Lower lobe of right lung (tissue), 2 donors: ENCODE measurements around the gene ATIC. TPM values are rescaled to one million over a fixed set of nuclear protein-coding genes. Genes with fewer than 3 reads are reported as not detected.

Experiments
- ATAC-seq, 2 donors: fragments of 200-7000 bp; cut with Tn5 transposase; one replicate each; pipeline ENCODE4 v1.9.1; 2020 to 2022; ENCODE audit warnings: mild to moderate bottlenecking in 2 of 2, moderate library complexity in 2 of 2
- DNase-seq: peaks from one replicate; pipeline ENCODE4 v3.0.0-alpha.2; 2020
- H3K27ac ChIP-seq: fragments of 200-600 bp; one replicate; pipeline ENCODE4 v1.8.0; 2022
- H3K27me3 ChIP-seq: fragments of 200-600 bp; one replicate; pipeline ENCODE4 v1.8.0; 2022; ENCODE audit warnings: low read depth
- H3K36me3 ChIP-seq: fragments of 200-600 bp; one replicate; pipeline ENCODE4 v1.8.0; 2022; ENCODE audit warnings: mild to moderate bottlenecking
- H3K4me1 ChIP-seq: fragments of 200-600 bp; one replicate; pipeline ENCODE4 v1.8.0; 2022
- H3K4me3 ChIP-seq: fragments of 200-600 bp; one replicate; pipeline ENCODE4 v1.8.0; 2022; ENCODE audit warnings: mild to moderate bottlenecking
- H3K9me3 ChIP-seq: fragments of 200-600 bp; one replicate; pipeline ENCODE4 v1.8.0; 2022
- intact Hi-C: fragments of 100-400 bp; cut with DNase I; formaldehyde crosslinking; loops from one replicate; pipeline ENCODE4 v1.11.0; 2022
- total RNA-seq: library from RNA; stranded (reverse); fragmentation: NEBNext Ultra II Directional; extraction: Animal tissue kit (Norgen Biotek cat#: 25700); gene quantifications from one replicate; pipeline ENCODE4 v1.2.1, GENCODE V29; 2021
- TF ChIP-seq, protein P1 (sequence below): fragments of 200-600 bp; IDR thresholded peaks from one replicate; pipeline ENCODE4 v1.8.0; 2022; ENCODE audit warnings: antibody characterized with exemption, mild to moderate bottlenecking
- donor health status: DM: no; HTN: yes; CAD: no; lungs with severe emphysema.

Gene ATIC
- total RNA-seq, 1 donor from 2014 or later = 65.5 TPM

DNA sequence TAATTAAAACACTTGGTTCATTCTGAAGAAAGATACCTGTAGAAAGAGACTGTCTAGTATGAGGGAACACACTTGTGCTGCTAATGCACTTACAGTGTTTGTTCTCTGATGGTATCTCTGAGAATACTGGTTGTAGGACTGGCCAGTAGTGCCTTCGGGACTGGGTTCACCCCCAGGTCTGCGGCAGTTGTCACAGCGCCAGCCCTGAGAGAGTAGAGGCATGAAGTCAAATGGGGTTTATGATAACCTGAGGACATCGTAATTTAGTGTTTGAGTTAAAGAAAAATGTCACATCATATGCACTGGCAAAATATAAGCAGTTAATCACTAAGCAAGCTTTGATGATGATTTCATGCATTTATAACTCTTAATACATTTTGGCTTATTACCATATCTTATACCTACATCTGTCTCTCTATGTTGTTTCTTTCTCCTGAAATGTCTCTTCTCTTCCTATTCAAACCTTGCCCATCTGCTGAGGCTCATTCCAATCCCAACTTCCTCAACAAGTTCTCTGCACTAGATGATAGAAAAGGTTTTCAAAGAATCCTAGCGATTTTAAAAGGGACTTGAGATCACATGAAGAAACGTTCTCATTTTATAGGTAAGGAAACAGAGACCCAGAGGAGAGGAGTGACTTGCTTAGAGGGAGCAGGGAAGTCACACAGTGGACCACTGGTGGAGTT lies 50.2 kb downstream of the ATIC start:
- Histone ChIP-seq H3K27me3 (no peaks in the 10 kb centered on the region), H3K4me3 (no peak overlapping the region), H3K27ac (no peak overlapping the region), H3K9me3 (no peaks in the 10 kb centered on the region), H3K36me3 (peaks cover 61% of the 10 kb centered on the region), H3K4me1 (no peaks in the 10 kb centered on the region)
- no peak for DNase-seq
- TF ChIP-seq, protein P1, sequence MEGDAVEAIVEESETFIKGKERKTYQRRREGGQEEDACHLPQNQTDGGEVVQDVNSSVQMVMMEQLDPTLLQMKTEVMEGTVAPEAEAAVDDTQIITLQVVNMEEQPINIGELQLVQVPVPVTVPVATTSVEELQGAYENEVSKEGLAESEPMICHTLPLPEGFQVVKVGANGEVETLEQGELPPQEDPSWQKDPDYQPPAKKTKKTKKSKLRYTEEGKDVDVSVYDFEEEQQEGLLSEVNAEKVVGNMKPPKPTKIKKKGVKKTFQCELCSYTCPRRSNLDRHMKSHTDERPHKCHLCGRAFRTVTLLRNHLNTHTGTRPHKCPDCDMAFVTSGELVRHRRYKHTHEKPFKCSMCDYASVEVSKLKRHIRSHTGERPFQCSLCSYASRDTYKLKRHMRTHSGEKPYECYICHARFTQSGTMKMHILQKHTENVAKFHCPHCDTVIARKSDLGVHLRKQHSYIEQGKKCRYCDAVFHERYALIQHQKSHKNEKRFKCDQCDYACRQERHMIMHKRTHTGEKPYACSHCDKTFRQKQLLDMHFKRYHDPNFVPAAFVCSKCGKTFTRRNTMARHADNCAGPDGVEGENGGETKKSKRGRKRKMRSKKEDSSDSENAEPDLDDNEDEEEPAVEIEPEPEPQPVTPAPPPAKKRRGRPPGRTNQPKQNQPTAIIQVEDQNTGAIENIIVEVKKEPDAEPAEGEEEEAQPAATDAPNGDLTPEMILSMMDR = no peak
- no peak for ATAC-seq
- intact Hi-C loops = no loop called here

DNA sequence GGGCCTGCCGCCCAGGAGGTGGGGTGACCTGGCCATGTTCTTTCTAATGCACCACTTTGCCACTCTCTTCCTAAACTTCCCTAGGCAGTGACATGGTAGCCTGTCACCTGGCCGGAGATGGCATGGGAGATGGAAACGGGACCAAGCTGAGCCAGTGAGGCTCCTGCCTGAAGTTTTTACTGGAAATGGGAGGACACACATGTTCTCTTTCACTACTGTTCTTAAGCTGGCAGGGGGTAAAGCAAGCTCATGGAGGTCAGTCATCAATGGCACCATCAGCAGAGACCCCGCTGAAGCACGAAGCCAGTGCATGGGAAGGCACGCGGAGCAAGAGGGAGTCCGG lies 50.7 kb downstream of the ATIC start:
- TF ChIP-seq, protein P1 = no peak
- no peaks in the 10 kb centered on the region for H3K4me1 ChIP-seq
- DNase-seq (no peak), ATAC-seq (no peak)
- no peaks in the 10 kb centered on the region for H3K9me3 ChIP-seq
- H3K36me3 ChIP-seq = peaks cover 66% of the 10 kb centered on the region
- no peak overlapping the region for H3K4me3 ChIP-seq
- H3K27ac ChIP-seq = no peak overlapping the region
- intact Hi-C loops = no loop called here
- no peaks in the 10 kb centered on the region for H3K27me3 ChIP-seq

DNA sequence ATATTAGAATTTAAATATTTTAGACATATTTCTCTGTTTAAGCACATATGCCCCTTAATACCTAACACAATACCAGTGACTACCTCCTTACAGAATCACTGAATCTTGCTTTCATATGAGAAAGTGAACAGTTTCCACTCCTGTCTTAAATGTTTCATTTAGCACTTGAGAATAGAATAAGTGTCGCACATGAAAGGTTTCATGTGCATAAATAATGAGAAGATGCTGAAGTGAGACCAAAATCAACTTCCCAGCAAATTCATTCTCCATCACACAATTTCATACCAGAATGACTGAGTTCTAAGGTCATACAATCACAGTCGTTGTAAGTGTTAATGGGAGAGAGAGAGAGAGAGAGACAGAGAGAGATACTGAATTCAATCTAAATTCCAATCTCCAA lies 51.2 kb downstream of the ATIC start:
- Histone ChIP-seq H3K27ac (no peak overlapping the region), H3K36me3 (peaks cover 70% of the 10 kb centered on the region), H3K9me3 (no peaks in the 10 kb centered on the region), H3K27me3 (no peaks in the 10 kb centered on the region), H3K4me3 (no peak overlapping the region), H3K4me1 (no peaks in the 10 kb centered on the region)
- intact Hi-C loops = no loop called here
- DNase-seq = no peak
- TF ChIP-seq, protein P1 = no peak
- no peak for ATAC-seq

DNA sequence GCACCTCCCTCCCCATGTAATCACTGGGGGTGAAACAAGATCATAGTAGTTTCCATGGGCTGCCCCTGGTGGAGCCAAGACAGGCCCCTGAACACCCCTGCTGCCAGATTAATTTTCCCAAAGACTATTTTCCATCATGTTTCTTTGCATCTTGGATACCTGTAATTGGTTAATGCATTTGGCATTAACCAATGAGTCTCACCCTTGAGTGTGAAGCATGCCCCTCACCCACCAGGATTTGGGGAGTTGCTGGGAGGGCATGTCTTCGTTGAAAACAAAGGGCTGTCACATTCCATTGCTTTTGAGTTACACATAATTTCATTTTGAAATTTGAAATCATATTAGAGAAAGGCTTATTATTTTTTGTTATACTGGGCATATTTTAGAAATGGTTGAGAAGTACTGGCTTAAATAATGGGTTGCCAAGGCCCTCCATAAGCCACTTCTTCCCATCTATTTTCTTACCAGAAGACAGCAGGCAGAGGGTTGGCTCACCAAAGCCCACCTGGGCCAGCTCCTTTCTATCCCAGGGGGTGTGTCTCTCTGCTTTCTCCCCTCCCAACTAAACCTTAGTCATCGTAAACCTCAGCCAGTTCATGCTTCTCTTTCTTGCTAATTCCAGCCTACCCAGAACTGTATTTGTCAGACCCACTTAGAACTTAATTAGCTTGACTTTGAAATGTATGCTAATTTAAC lies 51.8 kb downstream of the ATIC start:
- H3K27me3 ChIP-seq = no peaks in the 10 kb centered on the region
- no peak overlapping the region for H3K27ac ChIP-seq
- DNase-seq = no peak
- H3K9me3 ChIP-seq = no peaks in the 10 kb centered on the region
- no peak for ATAC-seq
- TF ChIP-seq, protein P1 = no peak
- no peak overlapping the region for H3K4me3 ChIP-seq
- intact Hi-C loops = no loop called here
- H3K36me3 ChIP-seq = peaks cover 75% of the 10 kb centered on the region
- no peaks in the 10 kb centered on the region for H3K4me1 ChIP-seq

DNA sequence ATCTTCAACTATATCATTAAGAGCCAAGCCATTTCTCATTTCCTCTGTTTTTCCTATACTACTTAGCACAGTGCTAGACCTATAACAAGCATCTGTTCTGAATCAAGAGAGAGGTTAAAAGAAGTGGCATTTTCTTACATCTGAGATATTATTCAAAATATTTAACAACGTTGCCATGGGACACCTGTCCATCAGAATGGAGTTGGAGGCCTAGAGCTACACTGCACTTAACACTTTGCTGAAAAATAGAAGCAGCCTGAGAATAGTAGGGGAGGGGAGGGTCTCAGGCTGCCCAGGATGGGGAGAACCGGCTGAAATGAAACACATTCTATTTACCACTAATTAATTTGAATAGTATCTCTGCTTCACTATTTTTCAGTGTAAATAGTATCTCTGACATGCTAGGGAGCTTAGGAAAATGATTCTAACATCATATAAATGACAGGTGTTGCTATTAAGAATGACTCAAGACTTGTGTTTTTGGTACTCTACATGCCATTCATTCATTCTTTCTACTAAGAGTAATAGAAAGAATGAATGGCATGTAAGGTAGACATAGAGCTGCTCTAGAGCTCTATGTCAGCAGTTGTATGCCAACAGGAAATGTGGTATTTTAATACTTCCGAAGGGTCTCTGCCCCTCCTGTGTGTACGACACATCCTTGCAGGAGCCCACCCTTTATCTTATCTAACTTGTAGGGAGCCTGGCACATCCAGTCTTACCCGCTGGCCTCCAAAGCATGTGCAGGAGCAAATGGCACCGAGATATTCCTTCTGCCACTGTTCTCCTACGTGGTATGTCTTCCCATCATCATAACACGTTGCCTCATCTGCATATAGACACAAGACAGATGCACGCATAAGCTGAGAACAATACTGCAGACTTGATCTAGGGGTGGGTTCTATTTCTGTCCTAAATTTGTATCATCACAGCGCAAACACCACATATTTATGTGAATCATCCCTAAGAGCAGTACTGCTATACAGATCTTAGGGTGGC lies 52.6 kb downstream of the ATIC start:
- Histone ChIP-seq H3K36me3 (peaks cover 79% of the 10 kb centered on the region), H3K4me3 (no peak overlapping the region), H3K27ac (no peak overlapping the region), H3K9me3 (no peaks in the 10 kb centered on the region), H3K4me1 (no peaks in the 10 kb centered on the region), H3K27me3 (no peaks in the 10 kb centered on the region)
- TF ChIP-seq, protein P1 = no peak
- no peak for DNase-seq
- peak in 1 of 2 donors; percentile 32 for ATAC-seq
- intact Hi-C loops = no loop called here
